OCI-LY7 (cell line): ENCODE data around the gene CDH12. TPM values are rescaled to one million over a fixed set of nuclear protein-coding genes. Genes with fewer than 3 reads are reported as not detected.

Source experiments
- BruUV-seq: library from RNA; stranded (reverse); fragments of 400-500 nt; replicated peaks from 2 replicates; lab custom pipeline; 2021; lab: Mats Ljungman, UMichigan
- CTCF ChIA-PET: fragments of 300-600 bp; sonication (Branson Sonifier 250); formaldehyde crosslinking; loops from one replicate; lab custom pipeline; 2022; ENCODE audit warnings: antibody characterized with exemption; ENCODE audit not compliant: unreplicated experiment; lab: Charles Lee
- POLR2A ChIA-PET: fragments of 300-600 bp; sonication (Branson Sonifier 250); formaldehyde crosslinking; loops from one replicate; lab custom pipeline; 2022; ENCODE audit warnings: antibody characterized with exemption; lab: Charles Lee
- DNase-seq: peaks from one replicate; pipeline ENCODE4 v3.0.0-alpha.2; 2015; ENCODE audit warnings: low spot score
- H2AFZ ChIP-seq: fragments of 200-600 bp; sonication (generic), shearing (Covaris generic); 2 replicates; pipeline ENCODE4 v1.6.1; 2014; ENCODE audit warnings: mild to moderate bottlenecking, antibody characterized with exemption, low read length, moderate library complexity
- H3K27ac ChIP-seq: fragments of 200-600 bp; sonication (generic); 2 replicates; pipeline ENCODE4 v1.5.1; 2014; ENCODE audit warnings: mixed run types, low read depth, mild to moderate bottlenecking, moderate library complexity, low read length, inconsistent platforms; ENCODE audit not compliant: poor library complexity, severe bottlenecking
- H3K36me3 ChIP-seq: fragments of 200-600 bp; sonication (generic); 2 replicates; pipeline ENCODE4 v1.6.1; 2014; ENCODE audit warnings: mild to moderate bottlenecking, antibody characterized with exemption, low read length, moderate library complexity, mixed read lengths; ENCODE audit not compliant: insufficient read depth
- H3K4me1 ChIP-seq: fragments of 200-600 bp; sonication (generic); 2 replicates; pipeline ENCODE4 v1.5.1; 2014; ENCODE audit warnings: mild to moderate bottlenecking, low read length; ENCODE audit not compliant: insufficient read depth, poor library complexity, severe bottlenecking
- H3K4me2 ChIP-seq: fragments of 200-600 bp; sonication (generic); 2 replicates; pipeline ENCODE4 v1.6.1; 2014; ENCODE audit warnings: mild to moderate bottlenecking, low read length
- H3K4me3 ChIP-seq: fragments of 200-600 bp; sonication (generic); 2 replicates; pipeline ENCODE4 v1.5.1; 2014; ENCODE audit warnings: mild to moderate bottlenecking, low read depth, low read length; ENCODE audit not compliant: poor library complexity, severe bottlenecking
- H3K79me2 ChIP-seq: fragments of 200-600 bp; sonication (generic); 2 replicates; pipeline ENCODE4 v1.6.1; 2016; ENCODE audit warnings: low read depth, mild to moderate bottlenecking, low read length, moderate library complexity, mixed read lengths; ENCODE audit not compliant: insufficient read depth
- H3K9me2 ChIP-seq: fragments of 200-600 bp; sonication (generic); 2 replicates; pipeline ENCODE4 v1.6.1; 2016; ENCODE audit warnings: mild to moderate bottlenecking, low read length, mixed read lengths; ENCODE audit not compliant: insufficient read depth
- H3K9me3 ChIP-seq: fragments of 200-600 bp; sonication (generic); 2 replicates; pipeline ENCODE4 v1.6.1; 2014; ENCODE audit warnings: mild to moderate bottlenecking, mixed run types, low read length, mixed read lengths
- H4K20me1 ChIP-seq: fragments of 200-600 bp; sonication (generic); 2 replicates; pipeline ENCODE4 v1.6.1; 2014; ENCODE audit warnings: mild to moderate bottlenecking, antibody characterized with exemption, low read length, moderate library complexity, mixed read lengths; ENCODE audit not compliant: insufficient read depth
- CTCF ChIP-seq: fragments of 200-600 bp; sonication (generic); conservative IDR thresholded peaks from 2 replicates; pipeline ENCODE4 v1.5.1; 2014; ENCODE audit warnings: mild to moderate bottlenecking, antibody characterized with exemption, low read length, moderate library complexity, mixed read lengths
- EZH2phosphoT487 ChIP-seq: fragments of 200-600 bp; sonication (generic); IDR thresholded peaks from 2 replicates; pipeline ENCODE4 v1.6.1; 2018; ENCODE audit warnings: low read depth, borderline replicate concordance, mild to moderate bottlenecking, mixed run types, antibody characterized with exemption, low read length, moderate library complexity, mixed read lengths
- intact Hi-C: fragments of 100-400 bp; cut with micrococcal nuclease; formaldehyde crosslinking; loops from one replicate; pipeline ENCODE4 v1.10.0; 2022; ENCODE audit not compliant: unreplicated experiment
- total RNA-seq, 2 experiments: library from RNA; depleted of rRNA in 1 of 2; stranded (reverse); fragments of >200 nt in 1 of 2; shearing (Covaris generic) in 1 of 2; gene quantifications; 2 replicates each; pipeline ENCODE4 v1.2.3, GENCODE V29; 2014 to 2022

The CDH12 gene
- total RNA-seq, 2 experiments from 2014 or later, result not detected

GRCh38 chr5:22844636-22845035 lies 8.5 kb downstream of the CDH12 start:
- Histone ChIP-seq H4K20me1 (no peaks in the 10 kb centered on the region), H3K79me2 (no peaks in the 10 kb centered on the region), H3K9me3 (no peaks in the 10 kb centered on the region), H3K27ac (no peak overlapping the region), H3K36me3 (no peaks in the 10 kb centered on the region), H3K4me2 (no peak overlapping the region), H2AFZ (no peak overlapping the region), H3K4me3 (no peak overlapping the region), H3K4me1 (no peaks in the 10 kb centered on the region), H3K9me2 (no peaks in the 10 kb centered on the region)
- POLR2A ChIA-PET, result interaction anchor here (0.7 to 0.9 kb wide), 2 partner anchors 197 to 1262 kb away, joined by 3 read pairs; no protein-coding TSS in a partner anchor
- CTCF ChIA-PET, result no interaction called here
- no peak for TF ChIP-seq EZH2phosphoT487
- no peak for TF ChIP-seq CTCF
- intact Hi-C loops, result no loop called here
- no peak for DNase-seq
- no TSS peak for BruUV-seq

GRCh38 chr5:22844155-22844554 lies 9.0 kb downstream of the CDH12 start:
- intact Hi-C loops, result no loop called here

More at GRCh38 chr5:22844155-22844554, 9.0 kb downstream of the CDH12 start:
- Histone ChIP-seq H3K9me2 (no peaks in the 10 kb centered on the region), H3K9me3 (no peaks in the 10 kb centered on the region), H2AFZ (no peak overlapping the region), H3K79me2 (no peaks in the 10 kb centered on the region), H3K27ac (no peak overlapping the region), H3K4me1 (no peaks in the 10 kb centered on the region), H4K20me1 (no peaks in the 10 kb centered on the region), H3K4me3 (no peak overlapping the region), H3K4me2 (no peak overlapping the region), H3K36me3 (no peaks in the 10 kb centered on the region)
- TF ChIP-seq CTCF (no peak), EZH2phosphoT487 (no peak)
- CTCF ChIA-PET, result no interaction called here
- BruUV-seq, result no TSS peak
- DNase-seq, result no peak
- POLR2A ChIA-PET, result interaction anchor here (0.7 to 0.9 kb wide), 2 partner anchors 197 to 1262 kb away, joined by 3 read pairs; no protein-coding TSS in a partner anchor
